K562 treated with DMSO at 1 percent for 24 hours (cell line): Measurements from ENCODE around the gene C9. TPM values are rescaled to one million over a fixed set of nuclear protein-coding genes. Genes with fewer than 3 reads are reported as not detected.

Experiments used
- total RNA-seq: library from RNA; unstranded; fragments of 300-600 nt; gene quantifications from 2 replicates; pipeline ENCODE4 v1.2.3, GENCODE V29; 2022; ENCODE audit warnings: low read depth; ENCODE audit not compliant: insufficient read depth

C9 gene
- not detected in 2 replicates for total RNA-seq

DNA sequence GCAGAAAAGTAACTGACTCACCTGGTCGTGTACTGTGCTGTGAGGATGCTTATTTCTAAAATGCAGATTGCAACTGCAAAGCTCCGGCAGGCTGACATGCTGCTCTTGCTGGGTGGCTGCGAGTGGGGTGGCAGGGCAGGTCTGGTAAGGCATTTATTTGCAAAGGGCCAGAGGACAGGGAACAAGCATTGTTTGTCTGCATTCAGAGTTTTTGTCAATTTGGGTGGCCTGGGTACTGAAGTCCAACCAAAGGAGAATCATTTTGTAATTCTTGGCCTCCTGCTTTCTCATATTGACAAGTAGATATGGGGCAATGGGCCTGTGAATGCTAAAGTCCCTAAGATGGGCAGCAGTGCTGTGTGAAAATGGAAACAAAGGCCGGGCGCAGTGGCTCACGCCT is at the start of gene C9:
TSS of gene C9 (minus strand) at position 129 of the 400 bp plus-strand sequence. CDS start at position 98, 31 bp downstream.

Other genes starting within 250 kb of the C9 start
- gene FYB1, start 144.9 kb downstream of the C9 start, total RNA-seq = 7.9 and 10.1 TPM in 2 replicates
- 19.6 and 27.6 TPM in 2 replicates for gene DAB2, start 60.5 kb upstream of the C9 start, total RNA-seq